SK-N-DZ (cell line): Measurements from ENCODE around the gene PRC1.
"Not testable (repeated sequence)": the region's sequence is repeated elsewhere in the genome, so short reads cannot be mapped to it uniquely, and the experiment has no call there.

Experiments used
- DNase-seq: peaks from one replicate; pipeline ENCODE4 v3.0.0-alpha.2; 2015; ENCODE audit warnings: low spot score

Gene PRC1

DNA sequence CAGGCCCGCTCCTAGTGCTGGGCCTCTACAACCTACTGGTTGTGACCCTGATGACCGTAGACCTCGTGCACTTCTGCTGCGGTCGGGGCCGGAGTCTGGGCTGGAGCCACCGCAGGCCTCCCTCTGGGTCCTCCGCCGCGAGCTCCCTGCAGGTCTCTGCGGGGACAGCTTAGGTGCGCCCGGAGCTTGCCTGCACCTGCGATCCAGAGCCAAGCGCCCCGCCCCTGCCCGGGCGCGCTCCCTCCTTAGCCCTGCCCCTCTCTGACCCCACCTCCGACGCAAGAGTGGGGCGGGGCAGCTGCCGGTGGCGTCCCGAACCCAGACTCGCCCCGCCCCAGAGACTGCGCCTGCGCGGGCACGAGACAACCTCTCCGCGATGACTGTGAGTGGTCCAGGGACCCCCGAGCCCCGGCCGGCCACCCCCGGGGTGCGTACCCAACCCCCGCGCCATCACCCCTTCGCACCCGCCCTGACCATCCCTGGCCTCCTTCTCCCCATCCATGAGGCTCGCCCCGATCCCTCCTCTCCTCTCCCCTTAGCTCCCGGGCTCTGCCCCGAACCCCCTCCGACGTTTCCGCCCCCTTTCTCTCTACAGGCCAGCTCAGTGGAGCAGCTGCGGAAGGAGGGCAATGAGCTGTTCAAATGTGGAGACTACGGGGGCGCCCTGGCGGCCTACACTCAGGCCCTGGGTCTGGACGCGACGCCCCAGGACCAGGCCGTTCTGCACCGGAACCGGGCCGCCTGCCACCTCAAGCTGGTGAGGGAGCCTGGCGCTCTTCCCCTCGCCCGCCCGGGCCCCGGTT lies 59.2 kb downstream of the PRC1 start, which contains the start of gene UNC45A:
Gene UNC45A, plus strand, starts transcription at position 337 of the 803 bp plus-strand sequence. Its CDS starts 40 bp downstream, at position 377.
- peak; percentile 87 for DNase-seq

- DNase-seq: peak; percentile 88
Measured at GRCh38 chr15:90934256-90934948, 59.9 kb downstream of the PRC1 start.

GRCh38 chr15:90933301-90933700 lies 61.0 kb downstream of the PRC1 start:
- DNase-seq: no peak

GRCh38 chr15:90932660-90932991 lies 61.7 kb downstream of the PRC1 start:
- no peak for DNase-seq

GRCh38 chr15:90931828-90932659 lies 62.3 kb downstream of the PRC1 start, which contains the start of gene HDDC3:
Gene HDDC3 (minus strand): TSS chr15:90932549. CDS start chr15:90932540, 9 bp downstream.
- DNase-seq: peak; percentile 82

DNA sequence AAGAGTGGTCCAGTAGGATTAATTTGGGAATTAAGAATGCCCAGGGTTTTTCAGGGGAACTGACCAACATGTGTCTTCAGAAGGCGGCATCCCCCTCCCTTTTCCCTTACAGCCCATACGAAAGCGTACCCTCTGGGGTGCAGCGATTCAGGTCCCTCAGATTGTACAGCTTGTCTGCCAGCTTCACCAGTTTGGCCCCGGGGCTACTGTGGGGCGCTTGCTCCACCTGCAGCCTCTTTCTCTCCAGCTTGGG lies 62.8 kb downstream of the PRC1 start:
- no peak for DNase-seq

DNA sequence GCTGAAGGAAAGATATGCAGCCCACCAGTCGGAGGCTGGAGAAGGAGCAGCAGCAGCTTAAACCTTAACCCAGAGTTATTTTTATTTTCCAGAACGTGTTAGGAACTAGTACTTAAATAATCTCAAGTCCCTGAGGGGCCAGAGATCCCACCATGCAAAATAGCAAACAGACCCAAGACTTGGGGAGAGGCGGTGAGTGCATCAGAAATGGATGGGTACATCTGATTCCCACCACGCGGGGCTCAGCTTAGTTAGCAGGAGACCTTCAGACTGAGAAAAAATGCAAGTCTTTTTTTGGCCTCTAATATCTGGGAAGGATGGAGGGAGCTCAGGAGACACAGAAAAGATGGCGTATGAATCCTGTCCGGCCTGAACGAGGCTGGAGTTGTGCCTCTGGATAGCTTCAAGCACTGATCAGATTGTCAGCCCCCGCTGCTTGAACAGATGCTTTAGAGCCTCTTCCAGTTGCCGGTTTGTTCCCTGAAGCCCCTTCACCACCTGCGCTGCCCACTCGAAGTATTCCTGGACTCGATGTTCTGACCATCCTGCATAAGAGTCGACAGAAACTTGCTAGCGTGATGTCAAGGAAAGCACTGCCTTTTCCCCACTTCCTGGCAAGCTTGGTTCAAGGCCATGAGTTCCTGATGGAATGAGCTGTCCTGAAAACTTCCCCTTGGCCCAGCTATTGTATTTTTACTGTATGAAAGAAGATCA lies 63.3 kb downstream of the PRC1 start:
- DNase-seq: peak; percentile 35

DNA sequence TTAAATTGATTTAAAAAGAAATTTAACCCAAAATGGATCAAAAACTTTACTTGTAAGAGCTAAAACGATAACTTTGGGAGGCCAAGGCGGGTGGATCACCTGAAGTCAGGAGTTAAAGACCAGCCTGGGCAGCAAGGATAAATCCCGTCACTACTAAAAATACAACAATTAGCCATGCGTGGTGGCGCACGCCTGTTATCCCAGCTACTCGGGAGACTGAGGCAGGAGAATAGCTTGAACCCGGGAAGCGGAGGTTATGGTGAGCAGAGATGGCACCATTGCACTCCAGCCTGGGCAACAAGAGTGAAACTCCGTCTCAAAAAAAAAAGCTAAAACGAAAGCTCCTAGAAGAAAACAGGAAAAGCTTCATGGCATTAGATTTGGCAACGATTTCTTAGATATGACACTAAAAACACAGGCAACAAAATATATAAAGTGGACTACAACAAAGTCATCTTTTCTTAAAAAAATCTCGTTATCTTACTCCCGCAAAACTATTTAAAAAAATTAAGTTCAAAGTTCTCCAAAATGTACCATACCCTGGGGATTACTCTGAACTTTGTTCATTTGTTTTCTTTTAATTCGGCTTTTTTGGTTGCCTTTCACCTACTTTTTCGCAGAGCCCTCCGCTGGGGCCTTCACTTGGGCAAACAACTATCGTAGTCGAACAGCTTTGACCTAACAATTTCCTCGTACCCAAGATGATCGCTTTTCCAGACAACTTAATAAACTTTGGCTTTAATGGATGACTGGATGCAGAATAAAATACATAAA lies 64.9 kb downstream of the PRC1 start:
- DNase-seq: no peak

GRCh38 chr15:90928106-90928505 lies 66.2 kb downstream of the PRC1 start:
- DNase-seq: not testable (repeated sequence)

DNA sequence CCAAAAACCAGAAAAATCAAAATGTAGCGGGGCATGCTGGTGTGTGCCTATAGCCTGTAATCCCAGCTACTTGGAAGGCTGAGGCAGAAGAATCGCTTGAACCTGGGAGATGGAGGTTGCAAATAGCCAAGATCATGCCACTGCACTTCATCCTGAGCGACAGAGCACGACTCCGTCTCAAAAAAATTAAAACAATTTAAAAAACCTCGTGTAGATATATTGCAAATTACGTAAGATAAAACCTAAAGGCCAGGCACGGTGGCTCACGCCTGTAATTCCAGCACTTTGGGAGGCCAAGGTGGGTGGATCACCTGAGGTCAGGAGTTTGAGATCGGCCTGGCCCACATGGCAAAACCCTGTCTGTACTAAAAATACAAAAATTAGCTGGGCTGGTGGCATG lies 67.6 kb downstream of the PRC1 start:
- DNase-seq: not testable (repeated sequence)

GRCh38 chr15:90924375-90924774 lies 70.0 kb downstream of the PRC1 start:
- DNase-seq: no peak

- DNase-seq: not testable (repeated sequence)
Measured at GRCh38 chr15:90922712-90923322, 71.5 kb downstream of the PRC1 start.

DNA sequence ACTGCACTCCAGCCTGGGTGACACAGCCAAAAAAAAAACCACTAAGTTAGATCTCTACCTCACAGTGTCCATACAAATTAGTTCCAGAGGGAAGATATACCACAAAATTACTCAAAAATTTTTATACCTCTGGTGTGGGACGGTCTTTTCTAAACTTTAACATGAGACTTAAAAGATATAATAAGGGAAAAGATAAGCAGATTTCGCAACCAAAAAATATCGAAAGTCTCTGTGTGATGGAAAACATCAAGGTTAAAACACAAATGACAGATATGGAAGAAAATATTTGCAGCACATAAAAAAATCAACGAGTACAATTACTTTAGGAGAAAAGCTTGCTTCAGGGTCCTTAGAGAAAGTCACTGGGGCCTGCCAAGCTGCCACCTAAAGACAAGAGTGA lies 72.4 kb downstream of the PRC1 start:
- DNase-seq: no peak

- no peak for DNase-seq
Measured at GRCh38 chr15:90918835-90919234, 75.5 kb downstream of the PRC1 start.

DNA sequence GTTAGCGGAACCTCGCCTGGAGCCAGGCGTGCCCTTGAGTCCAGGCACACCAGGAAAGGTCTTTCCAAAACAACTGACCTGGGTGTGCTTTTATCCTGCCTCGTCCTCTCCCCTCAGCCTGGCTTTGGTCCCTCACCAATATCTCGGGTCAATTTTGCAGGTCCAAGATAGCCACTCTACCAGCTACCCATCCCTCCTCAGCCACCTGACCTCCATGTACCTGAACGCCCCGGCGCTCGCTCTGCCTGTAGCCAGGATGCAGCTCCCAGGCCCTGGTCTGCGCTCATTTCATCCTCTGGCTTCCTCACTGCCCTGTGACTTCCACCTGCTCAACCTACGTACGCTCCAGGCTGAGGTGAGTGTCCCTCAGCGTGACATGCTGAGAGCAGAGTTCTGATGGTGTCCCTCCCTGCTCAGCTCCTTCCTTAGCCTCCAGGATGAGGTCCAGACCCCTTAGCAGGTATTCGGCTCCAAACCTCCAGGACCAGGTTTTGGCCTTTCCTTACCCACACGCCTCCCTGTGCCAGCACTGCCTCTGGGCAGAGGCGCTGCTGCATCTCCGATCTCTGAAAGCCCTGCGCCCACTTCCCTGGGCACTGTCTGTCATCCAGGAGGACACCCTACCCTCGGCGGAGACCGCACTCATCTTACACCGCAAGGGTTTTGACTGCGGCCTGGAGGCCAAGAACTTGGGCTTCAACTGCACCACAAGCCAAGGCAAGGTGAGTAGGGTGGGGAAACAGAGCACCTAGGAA lies 76.1 kb downstream of the PRC1 start:
- no peak for DNase-seq

- DNase-seq: no peak
Measured at GRCh38 chr15:90917569-90917968, 76.8 kb downstream of the PRC1 start.

DNA sequence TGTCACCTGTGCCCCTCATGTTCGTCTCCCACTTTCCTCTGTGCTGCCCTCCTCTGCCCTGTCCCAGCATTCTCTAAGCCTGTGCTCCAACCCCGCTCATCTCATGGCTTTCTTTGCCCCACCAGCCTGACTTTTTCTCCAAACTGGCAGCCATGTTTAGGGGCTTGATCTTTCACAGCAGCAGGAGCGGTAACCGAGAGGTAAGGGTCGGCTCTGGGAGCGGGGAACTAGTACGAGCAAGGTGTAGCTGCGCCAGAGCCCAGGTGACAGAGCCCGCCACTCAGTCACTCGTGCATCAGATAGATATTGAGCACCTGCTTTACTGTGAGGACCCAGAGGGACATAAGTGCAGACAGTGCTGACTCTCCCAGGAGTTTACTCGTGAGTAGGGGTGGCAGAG lies 77.9 kb downstream of the PRC1 start:
- no peak for DNase-seq
